SK-N-SH (cell line): ENCODE results near the gene PLXDC1. TPM values are rescaled to one million over a fixed set of nuclear protein-coding genes. Genes with fewer than 3 reads are reported as not detected.

Source experiments
- CTCF ChIA-PET: fragments of 300-600, 350-600 bp; formaldehyde crosslinking; extraction: SDS; loops from one replicate; lab custom pipeline; 2021; lab: Yijun Ruan, JAX
- POLR2A ChIA-PET: fragments of 350-600 bp; sonication (Branson Sonifier 250); formaldehyde crosslinking; extraction: SDS; loops from one replicate; lab custom pipeline; 2020; ENCODE audit warnings: antibody characterized with exemption, inconsistent platforms; lab: Yijun Ruan, JAX
- DNase-seq: peaks from one replicate; pipeline ENCODE4 v3.0.0; 2012
- H2AFZ ChIP-seq: fragments of 200-600 bp; sonication (generic); 2 replicates; pipeline ENCODE4 v1.8.1; 2016; ENCODE audit warnings: antibody characterized with exemption, mild to moderate bottlenecking, low read depth
- H3F3A ChIP-seq: fragments of 200-600 bp; sonication (generic); replicated peaks from 2 replicates; pipeline ENCODE3; 2016; ENCODE audit warnings: antibody characterized with exemption, mild to moderate bottlenecking; ENCODE audit not compliant: insufficient read depth
- H3K27ac ChIP-seq, 2 experiments: fragments of 200-500 bp in 1 of 2; fragments of 200-600 bp in 1 of 2; sonication (Bioruptor generic) in 1 of 2; sonication (generic), shearing (Covaris generic) in 1 of 2; 2 replicates each; pipeline versions ENCODE4 v1.5.1 to v1.6.1; 2014 to 2016; ENCODE audit warnings: low read depth in 2 of 2, inconsistent platforms in 1 of 2, low read length in 1 of 2, mild to moderate bottlenecking in 1 of 2, mixed read lengths in 1 of 2
- H3K27me3 ChIP-seq: fragments of 200-600 bp; sonication (generic), shearing (Covaris generic); 2 replicates; pipeline ENCODE4 v1.6.1; 2016; ENCODE audit warnings: mixed run types; ENCODE audit not compliant: insufficient read depth
- H3K36me3 ChIP-seq, 2 experiments: fragments of 200-500 bp in 1 of 2; fragments of 200-600 bp in 1 of 2; sonication (Bioruptor generic) in 1 of 2; sonication (generic) in 1 of 2; replicated peaks in 1 of 2; 2 replicates each; pipeline versions ENCODE3 to v1.5.1; 2014 to 2016; ENCODE audit warnings: low read length in 1 of 2, mild to moderate bottlenecking in 1 of 2; ENCODE audit not compliant: insufficient read depth in 2 of 2, control insufficient read depth in 1 of 2
- H3K4me1 ChIP-seq, 2 experiments: fragments of 200-500 bp in 1 of 2; fragments of 200-600 bp in 1 of 2; sonication (Bioruptor generic) in 1 of 2; sonication (generic), shearing (Covaris generic) in 1 of 2; 2 replicates each; pipeline versions ENCODE4 v1.5.1 to v1.6.1; 2014 to 2016; ENCODE audit warnings: low read depth in 1 of 2, low read length in 1 of 2, mixed run types in 1 of 2; ENCODE audit not compliant: insufficient read depth in 2 of 2, control insufficient read depth in 1 of 2
- H3K4me2 ChIP-seq: fragments of 200-600 bp; sonication (generic), shearing (Covaris generic); 2 replicates; pipeline ENCODE4 v1.6.1; 2017; ENCODE audit warnings: mixed run types
- H3K4me3 ChIP-seq, 2 experiments: fragments of 200-500 bp in 1 of 2; fragments of 200-600 bp in 1 of 2; sonication (Bioruptor generic) in 1 of 2; sonication (generic), shearing (Covaris generic) in 1 of 2; 2 replicates each; pipeline versions ENCODE4 v1.5.1 to v1.8.1; 2014 to 2016; ENCODE audit warnings: low read depth in 2 of 2, inconsistent platforms in 1 of 2, low read length in 1 of 2, mild to moderate bottlenecking in 1 of 2, mixed read lengths in 1 of 2, moderate library complexity in 1 of 2
- H3K79me2 ChIP-seq: fragments of 200-600 bp; sonication (generic); 2 replicates; pipeline ENCODE4 v1.8.1; 2017; ENCODE audit warnings: mild to moderate bottlenecking; ENCODE audit not compliant: insufficient read depth
- H3K9ac ChIP-seq: fragments of 200-600 bp; sonication (generic); 2 replicates; pipeline ENCODE4 v1.6.1; 2017; ENCODE audit warnings: mixed run types
- H3K9me2 ChIP-seq: fragments of 200-600 bp; sonication (generic); 2 replicates; pipeline ENCODE4 v1.6.1; 2017; ENCODE audit warnings: mixed run types
- H3K9me3 ChIP-seq: fragments of 200-600 bp; sonication (generic); 2 replicates; pipeline ENCODE4 v1.6.1; 2017; ENCODE audit warnings: mixed run types, mild to moderate bottlenecking, moderate library complexity
- H4K20me1 ChIP-seq: fragments of 200-600 bp; sonication (generic); 2 replicates; pipeline ENCODE4 v1.6.1; 2017; ENCODE audit warnings: mild to moderate bottlenecking, mixed run types; ENCODE audit not compliant: insufficient read depth
- CTCF ChIP-seq: fragments of 200-600 bp; sonication (generic); IDR thresholded peaks from 2 replicates; pipeline ENCODE4 v1.6.1; 2017; ENCODE audit warnings: antibody characterized with exemption, mild to moderate bottlenecking, moderate library complexity
- EP300 ChIP-seq, 2 experiments: IDR thresholded peaks; 2 replicates each; pipeline versions ENCODE4 v1.4.0 to v1.6.1; 2012; ENCODE audit warnings: borderline replicate concordance in 1 of 2, low read depth in 1 of 2, low read length in 1 of 2
- FOXM1 ChIP-seq: IDR thresholded peaks from 2 replicates; pipeline ENCODE4 v1.4.0; 2012; ENCODE audit warnings: low read depth, mild to moderate bottlenecking
- MEF2A ChIP-seq: IDR thresholded peaks from 2 replicates; pipeline ENCODE4 v1.4.0; 2012; ENCODE audit warnings: low read depth, borderline replicate concordance
- MXI1 ChIP-seq: IDR thresholded peaks from 2 replicates; pipeline ENCODE4 v1.6.1; 2012; ENCODE audit warnings: mild to moderate bottlenecking, low read depth, low read length, improper control_type of control experiment
- NRF1 ChIP-seq: IDR thresholded peaks from 2 replicates; pipeline ENCODE4 v1.6.1; 2012; ENCODE audit warnings: low read depth, mild to moderate bottlenecking, low read length
- RAD21 ChIP-seq: IDR thresholded peaks from 2 replicates; pipeline ENCODE4 v1.6.1; 2012; ENCODE audit warnings: mild to moderate bottlenecking, low read length
- SMC3 ChIP-seq: IDR thresholded peaks from 2 replicates; pipeline ENCODE4 v1.6.1; 2012; ENCODE audit warnings: low read depth, low read length, improper control_type of control experiment
- TCF12 ChIP-seq: IDR thresholded peaks from 2 replicates; pipeline ENCODE4 v1.4.0; 2012
- TEAD4 ChIP-seq: IDR thresholded peaks from 2 replicates; pipeline ENCODE4 v1.4.0; 2012; ENCODE audit warnings: mild to moderate bottlenecking, borderline replicate concordance; ENCODE audit not compliant: insufficient read depth
- ZBTB33 ChIP-seq: IDR thresholded peaks from 2 replicates; pipeline ENCODE4 v1.4.0; 2012; ENCODE audit warnings: low read depth, borderline replicate concordance
- WGBS: methylation state at CpG from one replicate; pipeline ENCODE4 v1.1.6; 2017; ENCODE audit warnings: low lambda C conversion rate; 5-methylcytosine and 5-hydroxymethylcytosine counted together
- polyA plus RNA-seq, 3 experiments: library from polyadenylated mRNA; depleted of rRNA; stranded (reverse); fragments of >200 nt; gene quantifications; 2 replicates each; pipeline ENCODE4 v1.2.3, GENCODE V29; 2012
- TF ChIP-seq, protein P1 (sequence below): fragments of 150-350 bp; IDR thresholded peaks from 2 replicates; pipeline ENCODE4 v1.6.1; 2016; ENCODE audit warnings: mild to moderate bottlenecking, low read depth, low read length
- TF ChIP-seq, protein P2 (sequence below): IDR thresholded peaks from 2 replicates; pipeline ENCODE4 v1.4.0; 2012; ENCODE audit warnings: low read depth, borderline replicate concordance

PLXDC1 gene
- polyA plus RNA-seq, 1 of the 3 experiments (the other 2 are of a cell fraction) = 1.5 TPM

DNA sequence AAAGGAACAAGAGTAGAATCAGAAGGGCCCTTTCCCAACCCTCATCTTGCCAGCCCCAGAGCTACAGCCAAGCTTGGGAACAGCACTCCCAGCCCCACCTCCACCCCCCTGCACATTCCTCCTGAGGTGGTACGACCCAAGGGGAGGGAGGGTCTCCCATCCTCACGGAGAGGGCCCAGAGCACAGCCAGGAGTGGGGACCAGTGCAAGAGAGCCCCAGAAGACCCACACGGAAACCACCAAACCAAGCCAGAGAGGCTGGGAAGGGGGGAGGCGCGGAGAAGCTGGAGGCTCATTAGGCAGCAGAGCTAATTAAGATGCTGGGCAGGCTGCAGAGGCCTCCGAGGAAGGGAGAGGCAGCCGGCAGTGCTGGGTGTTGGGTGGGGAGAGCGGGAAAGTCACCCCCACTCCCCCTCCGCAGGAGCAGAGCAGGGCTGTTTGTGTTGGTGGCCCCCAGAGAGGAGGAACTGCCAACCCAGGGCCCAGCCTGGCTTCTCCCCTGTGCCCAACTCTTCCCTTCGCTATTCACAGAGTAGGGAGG lies 43.6 kb upstream of the PLXDC1 start (continued):
- TF ChIP-seq, protein P1, sequence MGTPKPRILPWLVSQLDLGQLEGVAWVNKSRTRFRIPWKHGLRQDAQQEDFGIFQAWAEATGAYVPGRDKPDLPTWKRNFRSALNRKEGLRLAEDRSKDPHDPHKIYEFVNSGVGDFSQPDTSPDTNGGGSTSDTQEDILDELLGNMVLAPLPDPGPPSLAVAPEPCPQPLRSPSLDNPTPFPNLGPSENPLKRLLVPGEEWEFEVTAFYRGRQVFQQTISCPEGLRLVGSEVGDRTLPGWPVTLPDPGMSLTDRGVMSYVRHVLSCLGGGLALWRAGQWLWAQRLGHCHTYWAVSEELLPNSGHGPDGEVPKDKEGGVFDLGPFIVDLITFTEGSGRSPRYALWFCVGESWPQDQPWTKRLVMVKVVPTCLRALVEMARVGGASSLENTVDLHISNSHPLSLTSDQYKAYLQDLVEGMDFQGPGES = no peak
- TF ChIP-seq, protein P2, sequence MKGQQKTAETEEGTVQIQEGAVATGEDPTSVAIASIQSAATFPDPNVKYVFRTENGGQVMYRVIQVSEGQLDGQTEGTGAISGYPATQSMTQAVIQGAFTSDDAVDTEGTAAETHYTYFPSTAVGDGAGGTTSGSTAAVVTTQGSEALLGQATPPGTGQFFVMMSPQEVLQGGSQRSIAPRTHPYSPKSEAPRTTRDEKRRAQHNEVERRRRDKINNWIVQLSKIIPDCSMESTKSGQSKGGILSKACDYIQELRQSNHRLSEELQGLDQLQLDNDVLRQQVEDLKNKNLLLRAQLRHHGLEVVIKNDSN = no peak
- no peak for TF ChIP-seq MEF2A
- TF ChIP-seq, all 33 proteins: peak for 0

DNA sequence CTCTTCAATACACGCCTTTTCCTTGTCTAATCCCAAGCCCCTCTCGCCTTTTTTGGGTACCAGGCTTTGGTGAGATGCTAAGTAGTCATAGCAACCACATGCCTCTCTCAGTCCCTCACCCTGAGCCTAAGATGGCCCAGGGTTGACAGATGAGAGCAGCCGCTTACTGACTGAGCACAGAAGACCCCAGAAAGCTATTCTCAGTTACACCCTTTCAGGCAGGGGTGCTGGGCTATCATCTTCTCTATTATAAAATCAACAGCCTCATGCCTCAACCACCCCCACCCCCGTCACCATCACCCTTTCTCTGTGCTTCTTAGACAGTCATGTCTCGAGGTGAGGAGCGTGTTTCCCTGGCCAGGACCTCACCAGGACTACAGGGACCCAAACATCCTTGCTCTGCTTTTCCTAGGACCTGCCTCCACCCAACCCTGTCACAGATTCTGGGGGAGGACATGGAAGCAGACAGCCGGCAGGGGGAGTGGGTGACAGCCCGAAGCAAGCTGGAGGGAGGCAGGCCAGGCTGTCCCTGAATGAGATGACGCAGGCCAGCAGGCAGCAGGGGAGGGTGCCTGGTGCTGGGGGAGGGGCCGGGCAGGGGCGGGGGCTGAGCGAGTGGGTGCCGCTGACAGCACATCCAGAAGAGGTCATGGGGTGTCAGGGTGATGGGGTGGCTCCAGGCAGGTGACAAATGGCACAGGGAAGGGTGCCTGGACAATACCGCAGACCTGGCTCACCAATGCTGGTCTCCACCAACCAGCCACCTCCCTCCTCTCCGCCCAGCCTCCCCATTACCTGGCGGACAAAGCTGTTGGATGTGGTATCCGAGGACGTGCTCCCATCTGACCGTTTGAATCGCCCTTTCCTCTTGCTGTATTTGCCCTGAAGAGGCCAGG lies 42.9 kb upstream of the PLXDC1 start:
- Histone ChIP-seq H3K4me3 (no peak overlapping the region), H3K9me2 (no peaks in the 10 kb centered on the region), H3K27ac (no peak overlapping the region; a peak in 1 of 4 replicates), H4K20me1 (0 out of 2 replicates have a peak, but pooled peaks cover 4% of the 10 kb centered on the region), H3K9me3 (no peaks in the 10 kb centered on the region), H3K4me1 (peaks cover 19 to 34% of the 10 kb centered on the region in 2 experiments; a peak in 2 of 4 replicates), H2AFZ (no peak overlapping the region), H3K36me3 (peaks cover 10 to 12% of the 10 kb centered on the region in 2 experiments), H3F3A (peaks cover 11% of the 10 kb centered on the region), H3K27me3 (no peaks in the 10 kb centered on the region), H3K79me2 (peaks cover 33% of the 10 kb centered on the region), H3K9ac (no peak overlapping the region)
- POLR2A ChIA-PET = interaction anchor here (0.7 to 1.5 kb wide), 2 partner anchors 12 to 63 kb away, joined by 3 to 5 read pairs; no protein-coding TSS in a partner anchor
- whole genome bisulfite sequencing = 67% methylated on average over 20 of the region's 20 CpGs
- peak; percentile 90 for DNase-seq
- TF ChIP-seq EP300 (IDR thresholded peaks at IDR 0.05; ENCODE audit: borderline replicate concordance in 1 of 2, low read depth in 1 of 2, low read length in 1 of 2) (no peak), NRF1 (no peak), ZBTB33 (no peak), MXI1 (peak; percentile 71), TEAD4 (no peak), TCF12 (no peak), FOXM1 (no peak), SMC3 (peak; percentile 33; the same call in 1 of the 2 replicates), CTCF (peak; percentile 35; the same call in 1 of the 2 replicates), RAD21 (peak; percentile 43)
- TF ChIP-seq, all 33 proteins: peak for 4
- no peak overlapping the region for H3K4me2 ChIP-seq
- CTCF ChIA-PET = interaction anchor here (0.7 to 29.0 kb wide), 7 partner anchors 8 to 211 kb away, joined by 3 to 781 read pairs (median 8); no protein-coding TSS in a partner anchor
